Measurements from ENCODE around the gene CCDC85B. TPM values are rescaled to one million over a fixed set of nuclear protein-coding genes. Genes with fewer than 3 reads are reported as not detected.

CCDC85B gene
- total RNA-seq, 6 experiments from 2014 or later, result 78.9 to 112 (median 87.7) TPM

DNA sequence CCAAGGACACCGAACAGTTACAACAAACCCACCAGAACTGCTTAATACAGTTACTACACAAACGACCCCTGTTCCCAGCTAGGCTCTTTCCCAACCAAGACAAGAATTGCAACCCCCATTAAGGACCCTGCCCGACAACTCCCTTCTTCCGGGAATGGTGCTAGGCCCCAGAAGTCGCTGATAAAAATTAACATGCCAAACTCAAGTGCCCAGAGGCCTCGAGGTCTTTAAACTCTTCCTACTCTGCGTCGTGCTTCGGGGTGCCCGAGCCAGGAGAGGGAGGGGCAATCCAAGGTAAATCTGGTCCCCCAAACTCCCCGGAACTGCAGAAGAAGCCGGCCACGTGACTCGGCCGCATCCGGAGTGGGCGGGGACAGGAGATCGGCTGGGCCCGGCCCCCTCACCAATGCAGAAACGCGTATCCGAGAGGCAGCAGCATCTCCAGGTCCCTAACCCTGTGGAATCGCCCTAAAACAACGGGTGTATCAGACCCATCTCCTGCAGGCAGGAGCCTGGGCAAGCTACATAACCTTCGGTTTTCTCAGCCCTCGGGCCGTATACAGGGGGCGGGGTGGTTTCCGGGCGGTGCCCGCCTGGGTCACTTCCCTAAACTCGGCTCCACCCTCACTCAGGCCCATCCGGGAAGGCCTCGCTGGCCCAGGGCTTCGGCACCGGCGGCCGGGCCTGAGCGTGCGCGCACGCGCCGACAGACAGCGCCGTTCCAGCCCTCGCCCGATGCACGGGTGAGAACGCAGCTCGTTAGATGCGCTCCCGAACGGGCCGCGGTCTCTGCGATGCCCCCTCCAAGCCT, 33.6 kb upstream of the CCDC85B start:
- Mint-ChIP-seq H3K27me3 (ENCODE audit: insufficient read depth) (peaks cover 18% of the 10 kb centered on the region), H3K4me3 (peak overlapping the region; percentile 98), H3K9me3 (no peaks in the 10 kb centered on the region), H3K36me3 (ENCODE audit: low read depth) (peaks cover 46% of the 10 kb centered on the region), H3K27ac (peak overlapping the region; percentile 86), H3K4me1 (ENCODE audit: low read depth) (peaks cover 62% of the 10 kb centered on the region)
- TF ChIP-seq, protein P1, sequence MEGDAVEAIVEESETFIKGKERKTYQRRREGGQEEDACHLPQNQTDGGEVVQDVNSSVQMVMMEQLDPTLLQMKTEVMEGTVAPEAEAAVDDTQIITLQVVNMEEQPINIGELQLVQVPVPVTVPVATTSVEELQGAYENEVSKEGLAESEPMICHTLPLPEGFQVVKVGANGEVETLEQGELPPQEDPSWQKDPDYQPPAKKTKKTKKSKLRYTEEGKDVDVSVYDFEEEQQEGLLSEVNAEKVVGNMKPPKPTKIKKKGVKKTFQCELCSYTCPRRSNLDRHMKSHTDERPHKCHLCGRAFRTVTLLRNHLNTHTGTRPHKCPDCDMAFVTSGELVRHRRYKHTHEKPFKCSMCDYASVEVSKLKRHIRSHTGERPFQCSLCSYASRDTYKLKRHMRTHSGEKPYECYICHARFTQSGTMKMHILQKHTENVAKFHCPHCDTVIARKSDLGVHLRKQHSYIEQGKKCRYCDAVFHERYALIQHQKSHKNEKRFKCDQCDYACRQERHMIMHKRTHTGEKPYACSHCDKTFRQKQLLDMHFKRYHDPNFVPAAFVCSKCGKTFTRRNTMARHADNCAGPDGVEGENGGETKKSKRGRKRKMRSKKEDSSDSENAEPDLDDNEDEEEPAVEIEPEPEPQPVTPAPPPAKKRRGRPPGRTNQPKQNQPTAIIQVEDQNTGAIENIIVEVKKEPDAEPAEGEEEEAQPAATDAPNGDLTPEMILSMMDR (IDR thresholded peaks at IDR 0.05), result no peak
- peak; percentile 50 for DNase-seq

DNA sequence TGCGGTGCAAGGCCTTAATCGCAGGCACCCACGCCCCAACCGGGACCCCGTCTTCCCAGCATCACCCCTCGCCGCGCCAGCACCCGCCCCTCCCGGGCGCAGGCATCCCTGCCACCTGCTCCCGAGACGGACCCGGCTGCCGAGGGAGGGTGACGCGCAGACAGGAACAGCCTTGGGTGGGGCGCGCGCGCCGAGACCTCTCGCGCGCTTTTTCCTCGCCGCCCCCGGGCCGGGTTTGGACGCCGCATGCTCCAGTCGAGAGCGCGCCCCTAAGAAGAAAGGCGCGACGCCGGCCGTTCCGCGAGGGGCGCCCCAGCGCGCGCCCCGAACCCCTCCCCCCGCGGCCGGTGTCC, 33.0 kb upstream of the CCDC85B start:
- TF ChIP-seq, protein P1 (IDR thresholded peaks at IDR 0.05), result peak; percentile 22; the same call in 1 of the 2 replicates
- H3K27me3 Mint-ChIP-seq (ENCODE audit: insufficient read depth), result peaks cover 18% of the 10 kb centered on the region
- DNase-seq, result peak; percentile 22
- peaks cover 66% of the 10 kb centered on the region for H3K4me1 Mint-ChIP-seq (ENCODE audit: low read depth)
- H3K4me3 Mint-ChIP-seq, result peak overlapping the region; percentile 98
- H3K36me3 Mint-ChIP-seq (ENCODE audit: low read depth), result peaks cover 43% of the 10 kb centered on the region
- peak overlapping the region; percentile 86; the same call in 1 of the 2 replicates for H3K27ac Mint-ChIP-seq
- no peaks in the 10 kb centered on the region for H3K9me3 Mint-ChIP-seq

DNA sequence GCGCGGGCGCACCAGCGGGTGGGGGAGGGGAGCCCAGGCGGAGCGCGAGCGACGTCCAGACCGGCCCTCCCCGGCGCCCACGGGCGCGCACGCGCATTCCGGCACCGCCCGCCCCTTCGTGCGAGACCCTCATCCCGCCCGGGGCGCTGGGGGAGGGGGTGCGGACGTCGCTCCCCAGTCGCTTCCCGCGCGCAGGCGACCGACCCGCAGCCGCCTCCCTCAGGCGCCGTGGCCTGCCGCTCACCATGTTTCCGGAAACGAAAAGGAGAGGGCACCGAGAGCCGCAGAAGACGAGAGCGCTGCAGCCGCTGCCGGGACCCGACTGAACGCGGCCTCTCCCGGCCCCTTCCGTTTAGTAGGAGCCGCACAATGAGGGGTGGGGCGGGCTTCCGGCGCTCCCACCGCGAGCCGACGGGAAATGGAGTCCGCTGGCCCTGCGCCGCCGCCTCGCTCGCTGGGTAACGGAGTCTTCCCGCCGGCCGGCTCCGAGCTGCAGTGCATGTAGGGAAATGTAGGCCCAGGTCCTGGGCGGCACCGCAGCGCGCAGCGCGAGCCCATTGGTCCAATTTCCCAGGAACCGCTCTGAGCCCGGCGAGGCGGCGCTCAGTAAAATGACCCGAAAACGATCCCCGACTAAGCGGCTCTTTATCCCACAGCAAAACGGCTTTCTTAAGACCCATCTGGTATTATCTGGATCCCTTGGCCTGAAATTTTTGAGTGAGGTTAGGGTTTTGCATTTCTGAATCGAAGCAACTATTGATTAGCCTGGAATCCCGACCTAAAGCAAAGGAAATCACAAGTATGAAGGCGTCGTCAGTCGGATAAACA, 32.4 kb upstream of the CCDC85B start, which contains the start of gene CFL1:
Gene CFL1, minus strand, starts transcription at position 328 of the 828 bp plus-strand sequence. Its CDS starts 81 bp downstream, at position 247.
- DNase-seq, result peak; percentile 98
- peaks cover 71% of the 10 kb centered on the region for H3K4me1 Mint-ChIP-seq (ENCODE audit: low read depth)
- H3K27me3 Mint-ChIP-seq (ENCODE audit: insufficient read depth), result peaks cover 18% of the 10 kb centered on the region
- H3K36me3 Mint-ChIP-seq (ENCODE audit: low read depth), result peaks cover 49% of the 10 kb centered on the region
- H3K27ac Mint-ChIP-seq, result peak within 1 kb of the TSS; percentile 96
- H3K9me3 Mint-ChIP-seq, result no peaks in the 10 kb centered on the region
- peak within 1 kb of the TSS; percentile 98 for H3K4me3 Mint-ChIP-seq
- TF ChIP-seq, protein P1 (IDR thresholded peaks at IDR 0.05), result no peak

- Mint-ChIP-seq H3K4me1 (ENCODE audit: low read depth) (peaks cover 67% of the 10 kb centered on the region), H3K36me3 (ENCODE audit: low read depth) (peaks cover 43% of the 10 kb centered on the region), H3K4me3 (peak overlapping the region; percentile 92), H3K27me3 (ENCODE audit: insufficient read depth) (peaks cover 15% of the 10 kb centered on the region), H3K9me3 (no peaks in the 10 kb centered on the region), H3K27ac (peak overlapping the region; percentile 96)
- DNase-seq, result no peak
- TF ChIP-seq, protein P1 (IDR thresholded peaks at IDR 0.05), result no peak
These were observed 31.8 kb upstream of the CCDC85B start for GRCh38 chr11:65858681-65859087.

GRCh38 chr11:65859095-65859811, 31.2 kb upstream of the CCDC85B start:
- peak; percentile 93 for DNase-seq
- Mint-ChIP-seq H3K9me3 (no peaks in the 10 kb centered on the region), H3K4me3 (peak overlapping the region; percentile 92), H3K27ac (peak overlapping the region; percentile 96), H3K27me3 (ENCODE audit: insufficient read depth) (peaks cover 15% of the 10 kb centered on the region), H3K36me3 (ENCODE audit: low read depth) (peaks cover 37% of the 10 kb centered on the region), H3K4me1 (ENCODE audit: low read depth) (peaks cover 65% of the 10 kb centered on the region)
- TF ChIP-seq, protein P1 (IDR thresholded peaks at IDR 0.05), result peak; percentile 62
